ES-I3 (cell line): ENCODE results near the gene GRK5.

Source experiments
- H3K36me3 ChIP-seq: 2 replicates; pipeline ENCODE4 v1.6.1; 2013; ENCODE audit warnings: mild to moderate bottlenecking, low read length, control low read depth, moderate library complexity; ENCODE audit not compliant: insufficient read depth
- H3K4me1 ChIP-seq: 2 replicates; pipeline ENCODE4 v1.6.1; 2013; ENCODE audit warnings: mild to moderate bottlenecking, control low read depth, low read length; ENCODE audit not compliant: insufficient read depth
- H3K9ac ChIP-seq: 2 replicates; pipeline ENCODE4 v1.6.1; 2013; ENCODE audit warnings: low read depth, mild to moderate bottlenecking, low read length, moderate library complexity
- H3K9me3 ChIP-seq: 2 replicates; pipeline ENCODE4 v1.6.1; 2013; ENCODE audit warnings: mild to moderate bottlenecking, low read length, moderate library complexity; ENCODE audit not compliant: control insufficient read depth, insufficient read depth

Gene GRK5

DNA sequence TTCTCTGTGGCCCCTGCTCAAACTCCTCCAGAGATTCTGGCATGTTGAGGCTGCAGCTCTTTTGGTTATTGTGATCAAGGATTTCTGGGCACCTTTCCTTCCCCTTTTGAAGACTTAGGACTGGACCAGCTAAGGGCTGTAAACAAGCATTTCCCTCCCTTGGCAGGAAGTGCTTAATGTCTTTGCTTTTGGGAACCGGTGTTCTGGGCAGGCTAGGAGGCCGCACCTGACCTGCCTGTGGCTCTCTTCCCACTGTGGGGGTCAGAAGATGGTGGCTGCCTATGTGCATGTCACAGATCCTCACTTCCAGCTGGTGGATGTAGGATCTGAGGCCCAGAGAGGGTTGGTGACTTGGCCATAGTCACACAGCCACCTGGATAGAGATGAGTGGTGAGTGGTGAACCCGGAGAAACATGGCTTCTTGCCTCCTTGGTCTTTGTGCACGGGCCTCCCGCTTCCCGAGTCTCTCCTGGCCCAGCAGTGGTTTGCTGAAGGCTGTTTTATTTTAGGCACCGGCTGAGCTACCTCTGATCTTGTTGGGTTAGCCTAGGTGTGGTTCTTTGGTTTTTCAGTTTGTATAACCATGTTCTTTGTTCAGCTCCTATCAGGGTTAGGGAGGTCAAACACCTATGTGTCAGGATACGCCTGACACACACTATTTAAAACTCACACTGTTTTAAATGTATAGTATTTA is 82.0 kb downstream of the GRK5 start:
- Histone ChIP-seq H3K9ac (no peak overlapping the region), H3K36me3 (no peaks in the 10 kb centered on the region), H3K4me1 (peaks cover 10% of the 10 kb centered on the region; the same call in 1 of the 2 replicates), H3K9me3 (no peaks in the 10 kb centered on the region)

GRCh38 chr10:119290301-119291048 is 83.1 kb downstream of the GRK5 start:
- no peak overlapping the region for H3K9ac ChIP-seq
- no peaks in the 10 kb centered on the region for H3K36me3 ChIP-seq
- peaks cover 10% of the 10 kb centered on the region; the same call in 1 of the 2 replicates for H3K4me1 ChIP-seq
- H3K9me3 ChIP-seq: no peaks in the 10 kb centered on the region

- H3K4me1 ChIP-seq: peaks cover 10% of the 10 kb centered on the region; the same call in 1 of the 2 replicates
- no peak overlapping the region for H3K9ac ChIP-seq
- no peaks in the 10 kb centered on the region for H3K9me3 ChIP-seq
- H3K36me3 ChIP-seq: no peaks in the 10 kb centered on the region
Measured at GRCh38 chr10:119291223-119291900, 84.0 kb downstream of the GRK5 start.

DNA sequence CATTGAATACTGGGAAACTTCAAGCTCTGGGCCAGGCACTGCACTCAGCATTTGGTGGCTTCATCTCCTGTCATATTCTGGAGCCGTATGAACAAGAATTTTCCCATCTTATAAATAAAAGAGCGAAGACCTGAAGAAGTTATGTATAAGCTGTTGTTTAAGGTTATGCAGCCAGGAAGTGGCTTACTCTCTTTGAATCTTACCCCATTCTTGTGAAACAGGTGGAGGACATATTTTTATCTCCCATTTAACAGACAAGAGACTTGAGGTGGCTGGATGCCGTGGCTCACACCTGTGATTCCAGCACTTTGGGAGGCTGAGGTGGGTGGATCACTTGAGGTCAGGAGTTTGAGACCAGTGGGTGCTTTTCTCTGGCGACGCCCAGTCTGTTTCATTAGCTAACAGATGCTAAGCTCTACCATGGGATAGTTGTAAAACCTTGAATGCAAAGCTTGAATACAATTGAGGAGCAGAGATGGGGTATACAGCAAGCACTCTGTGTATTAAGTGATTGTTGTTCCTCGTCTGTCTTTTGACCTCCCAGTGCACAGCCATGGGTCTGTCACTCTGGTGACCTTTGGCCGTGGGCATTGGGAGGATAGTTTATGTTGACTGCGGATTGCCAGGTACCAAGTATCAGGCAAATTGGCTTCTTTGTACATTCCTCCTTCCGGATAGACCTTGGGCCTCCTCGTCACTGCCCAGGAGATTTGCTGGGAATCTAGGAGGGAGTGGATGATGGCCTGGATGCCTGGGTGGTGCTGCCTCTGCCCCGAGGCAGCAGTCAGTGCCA is 85.8 kb downstream of the GRK5 start:
- Histone ChIP-seq H3K4me1 (peaks cover 10% of the 10 kb centered on the region; the same call in 1 of the 2 replicates), H3K9me3 (peaks cover 6% of the 10 kb centered on the region; the same call in 1 of the 2 replicates), H3K36me3 (no peaks in the 10 kb centered on the region), H3K9ac (no peak overlapping the region)

GRCh38 chr10:119296703-119297102 is 89.3 kb downstream of the GRK5 start:
- H3K4me1 ChIP-seq: peaks cover 5% of the 10 kb centered on the region; the same call in 1 of the 2 replicates
- no peak overlapping the region for H3K9ac ChIP-seq
- H3K36me3 ChIP-seq: no peaks in the 10 kb centered on the region
- peaks cover 6% of the 10 kb centered on the region; the same call in 1 of the 2 replicates for H3K9me3 ChIP-seq

DNA sequence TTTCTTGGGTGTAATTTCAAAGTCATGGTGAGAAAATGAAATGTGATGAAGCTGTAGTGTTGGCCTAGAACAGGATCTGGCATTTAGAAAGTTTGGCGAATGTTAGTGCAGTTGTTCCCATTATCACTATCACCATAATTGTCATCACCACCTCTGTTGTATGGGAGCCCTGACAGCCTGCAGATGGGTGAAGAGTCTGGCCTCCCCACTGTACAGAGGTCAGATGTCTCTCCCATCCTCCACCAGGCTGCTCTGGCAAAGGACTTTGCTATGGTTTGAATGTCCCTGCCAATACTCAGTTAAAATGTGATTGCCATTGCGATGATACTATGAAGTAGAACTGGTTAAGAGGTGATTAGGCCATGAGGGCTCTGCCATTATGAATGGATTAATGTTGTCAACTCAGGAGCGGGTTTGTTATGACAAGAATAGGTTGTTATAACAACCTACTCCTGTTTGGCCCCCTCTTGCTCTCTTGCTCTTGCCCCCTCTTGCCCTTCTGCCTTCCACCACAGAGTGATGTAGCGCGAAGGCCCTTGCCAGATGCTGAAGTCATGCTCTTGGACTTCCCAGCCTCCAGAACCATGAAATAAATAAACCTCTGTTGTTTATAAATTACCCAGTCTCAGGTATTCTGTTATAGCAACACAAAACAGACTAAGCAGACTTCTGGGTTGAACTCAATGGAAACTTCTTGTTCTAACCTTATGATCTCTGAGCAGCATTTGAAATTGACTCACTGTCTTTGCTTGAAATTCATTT is 90.0 kb downstream of the GRK5 start:
- no peak overlapping the region for H3K9ac ChIP-seq

GRCh38 chr10:119298810-119299209 is 91.4 kb downstream of the GRK5 start:
- no peak overlapping the region for H3K9ac ChIP-seq
- H3K9me3 ChIP-seq: peaks cover 6% of the 10 kb centered on the region; the same call in 1 of the 2 replicates
- no peaks in the 10 kb centered on the region for H3K36me3 ChIP-seq
- peaks cover 5% of the 10 kb centered on the region; the same call in 1 of the 2 replicates for H3K4me1 ChIP-seq

More for the DNA sequence above, 90.0 kb downstream of the GRK5 start:
- Histone ChIP-seq H3K9me3 (peaks cover 6% of the 10 kb centered on the region; the same call in 1 of the 2 replicates), H3K36me3 (no peaks in the 10 kb centered on the region), H3K4me1 (peaks cover 5% of the 10 kb centered on the region; the same call in 1 of the 2 replicates)

DNA sequence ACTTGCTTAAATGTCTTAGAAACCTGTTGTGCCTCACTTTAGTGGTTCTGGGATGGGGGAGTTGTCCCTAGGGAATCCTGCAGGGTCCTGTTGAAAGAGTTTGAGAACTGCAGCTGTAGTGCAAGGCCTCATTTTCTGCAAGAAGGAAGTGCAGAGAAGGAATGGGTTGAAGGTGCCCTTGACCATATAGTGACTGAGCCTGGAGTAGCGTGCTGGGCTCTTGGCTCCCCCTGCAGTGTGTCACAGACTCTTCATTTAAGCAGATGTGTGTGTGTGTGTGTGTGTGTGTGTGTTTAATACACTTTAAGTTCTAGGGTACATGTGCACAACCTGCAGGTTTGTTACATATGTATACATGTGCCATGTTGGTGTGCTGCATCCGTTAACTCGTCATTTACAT is 92.2 kb downstream of the GRK5 start:
- Histone ChIP-seq H3K36me3 (no peaks in the 10 kb centered on the region), H3K4me1 (peaks cover 5% of the 10 kb centered on the region; the same call in 1 of the 2 replicates), H3K9me3 (peaks cover 6% of the 10 kb centered on the region; the same call in 1 of the 2 replicates), H3K9ac (no peak overlapping the region)

GRCh38 chr10:119301397-119301796 is 94.0 kb downstream of the GRK5 start:
- no peak overlapping the region for H3K9ac ChIP-seq
- peaks cover 9% of the 10 kb centered on the region; the same call in 1 of the 2 replicates for H3K4me1 ChIP-seq
- peaks cover 6% of the 10 kb centered on the region; the same call in 1 of the 2 replicates for H3K9me3 ChIP-seq
- no peaks in the 10 kb centered on the region for H3K36me3 ChIP-seq

DNA sequence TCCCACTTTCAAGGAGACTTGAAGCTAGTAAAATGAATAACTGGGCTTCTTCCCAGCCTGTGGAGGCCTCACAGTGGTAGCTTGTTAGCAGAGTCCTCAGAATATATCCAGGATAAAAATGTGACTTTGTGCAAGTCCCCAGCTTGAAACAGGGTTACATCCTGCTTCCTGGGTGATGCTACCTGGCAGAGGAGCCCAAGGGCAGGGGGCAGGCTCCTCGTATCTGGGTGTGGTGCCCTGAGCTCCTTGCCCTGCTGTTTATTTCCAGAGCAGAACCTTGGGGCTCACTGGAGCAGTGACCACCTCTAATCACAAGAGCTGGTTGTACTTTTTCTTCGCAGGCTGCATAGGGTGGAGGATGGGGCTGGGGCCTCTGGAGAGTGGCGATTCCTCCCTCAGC is 94.8 kb downstream of the GRK5 start:
- H3K4me1 ChIP-seq: peaks cover 9% of the 10 kb centered on the region; the same call in 1 of the 2 replicates
- no peak overlapping the region for H3K9ac ChIP-seq
- peaks cover 6% of the 10 kb centered on the region; the same call in 1 of the 2 replicates for H3K9me3 ChIP-seq
- H3K36me3 ChIP-seq: no peaks in the 10 kb centered on the region

DNA sequence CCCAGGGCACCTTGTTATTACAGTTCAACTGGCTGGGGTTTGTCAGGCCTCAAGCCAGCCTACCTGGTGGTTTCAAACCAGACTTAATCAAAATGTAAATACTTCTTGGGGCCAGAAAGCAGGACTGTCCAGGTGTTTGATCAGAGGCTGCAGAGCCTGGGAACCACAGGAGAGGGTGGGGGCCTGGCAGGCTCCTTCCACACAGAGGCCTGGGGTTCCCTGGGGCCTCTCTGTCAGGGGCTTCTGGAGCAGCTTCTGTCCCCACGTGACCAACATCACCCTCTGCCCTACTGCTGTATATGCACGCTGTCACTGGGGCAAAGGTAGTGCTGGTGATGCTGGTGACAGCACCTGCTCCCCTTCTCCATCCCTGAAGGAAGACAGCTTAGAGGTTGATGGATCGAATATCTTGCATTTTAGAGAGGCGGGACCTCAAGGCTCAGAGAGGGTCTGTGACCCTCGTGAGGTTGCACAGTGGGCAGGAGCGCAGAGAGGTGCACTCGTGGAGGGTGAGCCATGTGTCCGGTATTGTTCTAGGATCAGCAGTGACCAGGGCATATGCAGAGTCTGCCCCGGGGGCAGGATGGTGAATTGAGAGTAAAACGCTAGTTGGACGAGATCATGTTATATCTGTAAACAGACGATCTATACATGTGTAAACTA is 95.4 kb downstream of the GRK5 start:
- peaks cover 9% of the 10 kb centered on the region; the same call in 1 of the 2 replicates for H3K4me1 ChIP-seq
- no peak overlapping the region for H3K9ac ChIP-seq
- 0 out of 2 replicates have a peak, but pooled peaks cover 1% of the 10 kb centered on the region for H3K9me3 ChIP-seq
- H3K36me3 ChIP-seq: no peaks in the 10 kb centered on the region

DNA sequence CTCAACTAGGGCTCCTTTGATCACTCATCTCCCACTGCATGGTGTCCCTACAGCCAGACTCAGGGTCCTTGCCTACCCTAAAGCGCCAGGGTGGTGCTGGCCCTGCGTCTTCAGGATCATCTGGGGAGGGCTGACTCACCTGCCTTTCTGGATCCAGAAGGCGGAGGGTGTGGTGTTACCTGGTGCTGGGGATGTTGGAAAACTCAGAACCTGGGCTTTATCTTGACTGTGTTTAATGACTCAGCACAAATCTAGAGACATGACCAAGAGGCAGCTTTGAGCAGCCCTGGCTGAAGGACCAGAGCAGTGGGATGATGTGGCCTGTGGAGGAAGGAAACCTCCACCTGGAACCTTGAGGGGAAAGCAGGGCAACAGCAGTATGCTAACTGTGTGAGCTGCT is 96.5 kb downstream of the GRK5 start:
- H3K36me3 ChIP-seq: no peaks in the 10 kb centered on the region
- H3K9me3 ChIP-seq: no peaks in the 10 kb centered on the region
- H3K9ac ChIP-seq: no peak overlapping the region
- peaks cover 9% of the 10 kb centered on the region; the same call in 1 of the 2 replicates for H3K4me1 ChIP-seq

- H3K9me3 ChIP-seq: no peaks in the 10 kb centered on the region
- H3K9ac ChIP-seq: no peak overlapping the region
- no peaks in the 10 kb centered on the region for H3K36me3 ChIP-seq
- peaks cover 9% of the 10 kb centered on the region; the same call in 1 of the 2 replicates for H3K4me1 ChIP-seq
Measured at GRCh38 chr10:119304541-119304940, 97.2 kb downstream of the GRK5 start.
